HepG2 (cell line): Measurements from ENCODE around the gene INO80B. TPM values are rescaled to one million over a fixed set of nuclear protein-coding genes. Genes with fewer than 3 reads are reported as not detected.
"Not testable (repeated sequence)": the region's sequence is repeated elsewhere in the genome, so short reads cannot be mapped to it uniquely, and the experiment has no call there.

ENCODE experiments used
- ATAC-seq: fragments of 200-7000 bp; cut with Tn5 transposase; 3 replicates; pipeline ENCODE4 v1.9.1; 2020; ENCODE audit warnings: mild to moderate bottlenecking, moderate library complexity
- BruUV-seq: library from RNA; stranded (reverse); fragments of 400-500 nt; replicated peaks from 2 replicates; lab custom pipeline; 2021; lab: Mats Ljungman, UMichigan
- CTCF ChIA-PET: fragments of 300-600 bp; formaldehyde crosslinking; extraction: SDS; loops from one replicate; lab custom pipeline; 2021; ENCODE audit warnings: low total read pairs, inconsistent platforms, low intra/inter-chr PET ratio; lab: Yijun Ruan, JAX
- POLR2A ChIA-PET: fragments of 350-600 bp; sonication (Branson Sonifier 250); formaldehyde crosslinking; loops from one replicate; lab custom pipeline; 2020; ENCODE audit warnings: antibody characterized with exemption, inconsistent platforms; lab: Yijun Ruan, JAX
- DNase-seq: peaks from one replicate; pipeline ENCODE4 v3.0.0-alpha.2; 2015; ENCODE audit warnings: low spot score
- FAIRE-seq: peaks from 3 replicates; lab custom pipeline; 2011; peaks lifted over from hg19 to GRCh38; lab: Jason Lieb, UNC
- H2AFZ ChIP-seq: one replicate; pipeline ENCODE4 v1.6.1; 2011; ENCODE audit warnings: low read length, inconsistent platforms
- H3K27ac ChIP-seq: fragments of 300-600 bp; 3 replicates; pipeline ENCODE4 v1.8.0; 2011; ENCODE audit warnings: mixed run types, mild to moderate bottlenecking, mixed read lengths, low read length, inconsistent platforms; ENCODE audit not compliant: insufficient read depth; ENCODE audit errors: extremely low read length
- H3K27me3 ChIP-seq, 2 experiments: fragments of 200-600 bp in 1 of 2; 2 replicates in 1 of 2; 3 replicates in 1 of 2; pipeline versions ENCODE4 v1.6.0 to v1.8.0; 2011; ENCODE audit warnings: low read length in 2 of 2, mild to moderate bottlenecking in 2 of 2, moderate library complexity in 2 of 2, inconsistent platforms in 1 of 2; ENCODE audit not compliant: insufficient read depth in 2 of 2, control insufficient read depth in 1 of 2
- H3K36me3 ChIP-seq, 2 experiments: fragments of 200-600 bp in 1 of 2; replicated peaks in 1 of 2; 2 replicates in 1 of 2; 3 replicates in 1 of 2; pipeline versions ENCODE4 v1.5.1 to v1.8.0; 2011; ENCODE audit warnings: low read length in 2 of 2, inconsistent platforms in 1 of 2; ENCODE audit not compliant: insufficient read depth in 2 of 2, control insufficient read depth in 1 of 2
- H3K4me1 ChIP-seq: 2 replicates; pipeline ENCODE4 v1.5.1; 2012; ENCODE audit warnings: low read length, inconsistent platforms; ENCODE audit not compliant: insufficient read depth
- H3K4me2 ChIP-seq: 2 replicates; pipeline ENCODE4 v1.6.0; 2011; ENCODE audit warnings: low read depth, low read length, inconsistent platforms
- H3K4me3 ChIP-seq, 3 experiments: fragments of 200-600 bp in 1 of 3; sonication (generic), shearing (Covaris generic) in 1 of 3; replicated peaks in 1 of 3; 2 replicates each; pipeline ENCODE4 v1.5.1; 2011 to 2016; ENCODE audit warnings: low read length in 3 of 3, inconsistent platforms in 2 of 3, low read depth in 2 of 3, mild to moderate bottlenecking in 2 of 3, control low read depth in 1 of 3, mixed read lengths in 1 of 3; ENCODE audit not compliant: insufficient read depth in 1 of 3
- H3K79me2 ChIP-seq: one replicate; pipeline ENCODE4 v1.6.1; 2011; ENCODE audit warnings: low read length, inconsistent platforms; ENCODE audit not compliant: insufficient read depth
- H3K9ac ChIP-seq: 2 replicates; pipeline ENCODE4 v1.6.0; 2011; ENCODE audit warnings: mild to moderate bottlenecking, low read depth, low read length, inconsistent platforms; ENCODE audit not compliant: insufficient read depth
- H3K9me3 ChIP-seq: 2 replicates; pipeline ENCODE4 v1.5.1; 2012; ENCODE audit warnings: mild to moderate bottlenecking, low read length
- H4K20me1 ChIP-seq: 2 replicates; pipeline ENCODE4 v1.6.0; 2011; ENCODE audit warnings: inconsistent platforms, mild to moderate bottlenecking, low read length, moderate library complexity; ENCODE audit not compliant: insufficient read depth
- ATF7 ChIP-seq, 2 experiments: fragments of 450-650 bp in 1 of 2; sonication (generic) in 1 of 2; formaldehyde crosslinking in 1 of 2; IDR thresholded peaks; 2 replicates each; pipeline versions ENCODE4 v1.4.0 to v1.6.1; 2016 to 2020; ENCODE audit warnings: antibody characterized with exemption in 1 of 2, mild to moderate bottlenecking in 1 of 2, missing genetic modification reagents in 1 of 2
- MAF1 ChIP-seq: sonication (generic); formaldehyde crosslinking; IDR thresholded peaks from 2 replicates; pipeline ENCODE4 v1.5.0; 2020; ENCODE audit warnings: missing genetic modification reagents, borderline replicate concordance
- ZNF562 ChIP-seq: sonication (generic); formaldehyde crosslinking; IDR thresholded peaks from 2 replicates; pipeline ENCODE4 v1.8.0; 2022; ENCODE audit warnings: missing genetic modification reagents, borderline replicate concordance
- WGBS: methylation state at CpG from one replicate; pipeline ENCODE4 v1.1.6; 2017; ENCODE audit warnings: low lambda C conversion rate; 5-methylcytosine and 5-hydroxymethylcytosine counted together
- in situ Hi-C: cut with HindIII; loops from 2 replicates; pipeline ENCODE4 v1.10.0; 2017; ENCODE audit warnings: low pct_unique_long_range_greater_than_20kb; ENCODE audit not compliant: extremely low pct_ligation_motif_present
- intact Hi-C: fragments of 100-400 bp; cut with micrococcal nuclease; formaldehyde crosslinking; loops from one replicate; pipeline ENCODE4 v1.10.0; 2022; ENCODE audit not compliant: unreplicated experiment
- polyA plus RNA-seq, 8 experiments: library from polyadenylated mRNA; depleted of rRNA in 3 of 8; stranded (reverse) in 7 of 8; unstranded in 1 of 8; fragments of >200 nt; fragmentation: Illumina TruSeq in 4 of 8; extraction: Trizol in 4 of 8; gene quantifications; 2 replicates each; pipeline versions ENCODE4 v1.2.1 to v1.2.3, GENCODE V29; 2011 to 2016; ENCODE audit warnings: low read depth in 4 of 8, missing spikeins in 1 of 8, mixed read lengths in 1 of 8; ENCODE audit not compliant: insufficient read depth in 1 of 8
- total RNA-seq, 5 experiments: library from RNA; depleted of rRNA; stranded (reverse); fragments of >200 nt; fragmentation: Illumina TruSeq; extraction: Trizol; gene quantifications; 2 replicates each; pipeline ENCODE4 v1.2.3, GENCODE V29; 2016; ENCODE audit warnings: low read depth in 1 of 5
- TF ChIP-seq, protein P1 (sequence below): sonication (generic); formaldehyde crosslinking; IDR thresholded peaks from 2 replicates; pipeline ENCODE4 v1.8.0; 2023; ENCODE audit warnings: mild to moderate bottlenecking, missing genetic modification reagents

INO80B gene
- total and polyA plus RNA-seq, 2 of the 13 experiments (the other 11 are each of a cell fraction or from before 2014, with no cell fraction given), result 6.2 to 14.5 TPM

DNA sequence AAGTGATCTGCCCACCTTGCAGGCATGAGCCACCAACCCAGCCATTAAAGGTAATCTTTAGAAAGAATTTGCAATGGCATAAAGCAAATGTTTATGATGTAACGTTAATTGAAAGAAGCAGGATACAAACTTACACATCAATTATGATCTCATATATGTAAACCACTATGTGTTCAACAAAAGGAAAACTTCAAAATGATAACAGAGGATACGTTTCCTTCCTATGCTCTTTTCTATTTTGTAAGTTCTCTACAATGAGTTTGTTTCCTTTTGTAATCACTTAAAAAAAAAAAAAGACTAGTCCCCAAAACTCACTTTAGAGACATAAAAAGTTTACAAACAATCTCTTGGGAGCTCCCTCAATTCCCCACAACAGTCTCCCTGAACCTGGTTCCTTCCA lies 34.9 kb upstream of the INO80B start:
- peaks cover 3% of the 10 kb centered on the region; the same call in 1 of the 2 replicates for H4K20me1 ChIP-seq
- ATAC-seq (no peak), DNase-seq (no peak), FAIRE-seq (no peak)
- WGBS, result 72% methylated on average over 2 of the region's 2 CpGs
- CTCF ChIA-PET, result no interaction called here
- H3K9me3 ChIP-seq, result no peaks in the 10 kb centered on the region
- in situ Hi-C loops, result no loop called here
- H3K9ac ChIP-seq, result no peak overlapping the region
- H3K27me3 ChIP-seq, result peaks cover 0 to 10% of the 10 kb centered on the region in 2 experiments; a peak in 2 of 5 replicates
- TF ChIP-seq ZNF562 (CRISPR knock-in tag) (no peak), ATF7 (IDR thresholded peaks at IDR 0.05) (peak; percentile 6; the same call in 1 of the 2 replicates), ATF7 (CRISPR knock-in tag; IDR thresholded peaks at IDR 0.05) (no peak), MAF1 (no peak)
- TF ChIP-seq, protein P1, sequence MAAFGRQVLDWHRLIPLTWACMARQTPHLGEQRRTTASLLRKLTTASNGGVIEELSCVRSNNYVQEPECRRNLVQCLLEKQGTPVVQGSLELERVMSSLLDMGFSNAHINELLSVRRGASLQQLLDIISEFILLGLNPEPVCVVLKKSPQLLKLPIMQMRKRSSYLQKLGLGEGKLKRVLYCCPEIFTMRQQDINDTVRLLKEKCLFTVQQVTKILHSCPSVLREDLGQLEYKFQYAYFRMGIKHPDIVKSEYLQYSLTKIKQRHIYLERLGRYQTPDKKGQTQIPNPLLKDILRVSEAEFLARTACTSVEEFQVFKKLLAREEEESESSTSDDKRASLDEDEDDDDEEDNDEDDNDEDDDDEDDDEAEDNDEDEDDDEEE, result no peak
- H2AFZ ChIP-seq, result no peak overlapping the region
- H3K4me2 ChIP-seq, result no peak overlapping the region
- peaks cover 0 to 3% of the 10 kb centered on the region in 2 experiments; a peak in 1 of 5 replicates for H3K36me3 ChIP-seq
- POLR2A ChIA-PET, result interaction anchor here (0.7 kb wide), 1 partner anchor 655 kb away, joined by 4 read pairs; no protein-coding TSS in a partner anchor
- intact Hi-C loops, result no loop called here
- no peaks in the 10 kb centered on the region for H3K79me2 ChIP-seq
- peaks cover 41% of the 10 kb centered on the region for H3K4me1 ChIP-seq
- H3K27ac ChIP-seq, result no peak overlapping the region
- BruUV-seq, result no TSS peak
- no peak overlapping the region for H3K4me3 ChIP-seq

DNA sequence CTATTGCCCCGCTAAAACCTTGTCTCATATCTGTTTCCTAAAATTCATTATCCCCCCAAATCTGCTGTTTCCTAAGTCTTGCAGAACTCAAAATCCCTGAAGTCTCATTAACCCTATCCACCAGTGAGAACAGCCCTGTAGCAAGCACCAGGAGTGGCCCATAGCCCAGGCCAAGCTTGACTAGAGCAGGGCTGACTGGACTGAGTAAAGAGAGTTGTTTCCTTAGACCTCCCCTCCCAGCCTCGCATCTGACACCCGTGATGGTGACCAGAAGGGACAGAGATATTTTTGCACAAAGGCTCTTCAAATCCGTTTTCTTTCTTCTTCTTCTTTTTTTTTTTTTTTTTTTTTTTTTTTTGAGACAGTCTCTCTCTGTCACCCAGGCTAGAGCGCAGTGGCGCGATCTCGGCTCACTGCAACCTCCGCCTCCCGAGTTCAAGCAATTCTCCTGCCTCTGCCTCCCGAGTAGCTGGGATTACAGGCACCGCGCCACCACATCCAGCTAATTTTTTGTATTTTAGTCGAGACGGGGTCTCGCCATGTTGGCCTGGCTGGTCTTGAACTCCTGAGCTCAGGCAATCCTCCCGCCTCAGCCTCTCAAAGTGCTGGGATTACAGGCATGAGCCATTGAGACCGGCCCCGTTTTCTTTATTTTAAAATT lies 34.3 kb upstream of the INO80B start:
- H4K20me1 ChIP-seq, H3K9ac ChIP-seq, H3K79me2 ChIP-seq, H3K36me3 ChIP-seq, FAIRE-seq, BruUV-seq, ATAC-seq, intact Hi-C loops, H3K27ac ChIP-seq, DNase-seq, H3K9me3 ChIP-seq, in situ Hi-C loops, H2AFZ ChIP-seq: not testable (repeated sequence)
- ChIA-PET CTCF (interaction anchor here (0.9 kb wide), 1 partner anchor 20 kb away, joined by 3 read pairs; no protein-coding TSS in a partner anchor), POLR2A (interaction anchor here (0.7 to 2.4 kb wide), 5 partner anchors 9 to 656 kb away, joined by 4 to 16 read pairs (median 6); partner anchors contain the start of gene WBP1)
- Histone ChIP-seq H3K4me2 (peak overlapping the region; percentile 99), H3K4me3 (peak overlapping the region in 2 of 3 experiments; percentile 54 to 75; a peak in 3 of 6 replicates), H3K27me3 (peaks cover 0 to 10% of the 10 kb centered on the region in 2 experiments; a peak in 2 of 5 replicates), H3K4me1 (peaks cover 47% of the 10 kb centered on the region)
- WGBS, result 39% methylated on average over 19 of the region's 19 CpGs
